ENCODE measurements around the gene MYL10.

Gene MYL10

DNA sequence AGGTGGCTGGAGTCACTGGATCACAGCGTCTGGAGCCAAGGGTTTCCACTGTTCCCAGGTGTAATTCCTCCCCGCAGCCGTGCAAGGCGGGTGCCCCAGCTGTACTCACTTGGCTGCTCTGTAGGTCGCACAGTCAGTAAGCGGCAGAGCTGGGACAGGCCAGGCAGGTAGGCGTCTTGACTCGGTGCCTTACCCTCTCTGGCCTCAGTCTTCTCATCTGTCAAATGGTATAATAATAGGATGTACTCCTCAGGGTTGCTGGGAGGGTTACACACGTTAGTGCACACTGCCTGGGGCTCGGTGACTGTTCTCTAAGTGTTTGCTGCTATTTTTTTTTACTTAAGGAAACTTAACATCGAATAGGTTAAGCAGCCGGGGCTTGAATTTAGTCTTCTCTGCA lies 27.0 kb downstream of the MYL10 start:
- in situ Hi-C loops (cut with HindIII; ENCODE audit: low sequenced_read_pairs), result no loop called here
- no peak for DNase-seq (ENCODE audit: low read depth, low spot score)
- H3K4me3 ChIP-seq (ENCODE audit: low read depth, low read length), result no peak overlapping the region
- TF ChIP-seq CTCF (IDR thresholded peaks at IDR 0.05; ENCODE audit: low read depth, low read length), result no peak

DNA sequence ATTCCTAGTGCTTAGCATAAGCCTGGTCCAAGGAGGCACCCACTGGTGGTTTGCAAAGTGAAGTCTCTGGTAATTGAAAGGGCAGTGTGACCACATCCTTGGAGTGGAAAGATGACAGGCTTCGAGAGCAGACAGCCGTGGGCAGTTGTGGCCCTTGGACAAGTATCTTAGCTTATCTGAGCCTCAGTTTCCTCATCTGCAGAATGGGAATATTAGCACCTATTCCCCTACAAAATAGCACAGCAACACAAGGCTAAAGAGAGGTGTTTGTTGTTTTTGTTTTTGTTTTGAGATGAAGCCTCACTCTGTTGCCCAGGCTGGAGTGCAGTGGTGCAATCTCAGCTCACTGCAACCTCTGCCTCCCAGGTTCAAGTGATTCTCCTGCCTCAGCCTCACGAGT lies 29.3 kb downstream of the MYL10 start:
- no peak overlapping the region for H3K4me3 ChIP-seq (ENCODE audit: low read depth, low read length)
- DNase-seq (ENCODE audit: low read depth, low spot score), result no peak
- in situ Hi-C loops (cut with HindIII; ENCODE audit: low sequenced_read_pairs), result no loop called here
- TF ChIP-seq CTCF (IDR thresholded peaks at IDR 0.05; ENCODE audit: low read depth, low read length), result no peak

GRCh38 chr7:101598986-101599771 lies 29.9 kb downstream of the MYL10 start:
- in situ Hi-C loops (cut with HindIII; ENCODE audit: low sequenced_read_pairs), result no loop called here
- no peak for TF ChIP-seq CTCF (IDR thresholded peaks at IDR 0.05; ENCODE audit: low read depth, low read length)
- DNase-seq (ENCODE audit: low read depth, low spot score), result no peak
- no peak overlapping the region for H3K4me3 ChIP-seq (ENCODE audit: low read depth, low read length)

DNA sequence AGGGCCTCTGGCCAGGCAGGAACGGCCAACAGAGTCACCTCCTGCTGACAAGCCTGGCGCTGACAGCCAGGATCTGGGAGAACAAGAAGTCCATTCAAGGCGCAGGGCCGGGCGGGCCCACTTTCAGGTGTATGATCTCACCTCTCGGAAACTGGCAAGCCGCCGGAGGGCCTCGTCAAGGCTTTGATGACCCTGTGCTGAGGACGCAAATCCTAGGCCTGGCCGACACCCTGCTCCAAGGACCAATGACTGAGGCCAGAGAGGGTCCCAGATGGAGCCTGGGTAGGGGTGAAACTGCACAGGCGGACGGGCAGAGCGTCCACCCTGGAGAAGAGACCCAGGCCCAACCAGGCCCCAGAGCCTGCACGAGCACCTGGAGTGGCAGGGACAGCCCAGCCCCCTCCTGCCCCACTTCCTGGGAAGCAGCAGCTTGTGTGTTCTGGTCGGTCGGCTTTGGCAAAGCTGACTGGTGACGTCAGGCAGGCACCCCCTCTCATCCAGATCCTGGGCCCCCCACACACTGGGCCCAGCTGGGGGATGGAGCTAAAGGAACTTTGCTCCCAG lies 30.6 kb downstream of the MYL10 start:
- TF ChIP-seq CTCF (IDR thresholded peaks at IDR 0.05; ENCODE audit: low read depth, low read length), result no peak
- in situ Hi-C loops (cut with HindIII; ENCODE audit: low sequenced_read_pairs), result no loop called here
- no peak for DNase-seq (ENCODE audit: low read depth, low spot score)
- no peak overlapping the region for H3K4me3 ChIP-seq (ENCODE audit: low read depth, low read length)

DNA sequence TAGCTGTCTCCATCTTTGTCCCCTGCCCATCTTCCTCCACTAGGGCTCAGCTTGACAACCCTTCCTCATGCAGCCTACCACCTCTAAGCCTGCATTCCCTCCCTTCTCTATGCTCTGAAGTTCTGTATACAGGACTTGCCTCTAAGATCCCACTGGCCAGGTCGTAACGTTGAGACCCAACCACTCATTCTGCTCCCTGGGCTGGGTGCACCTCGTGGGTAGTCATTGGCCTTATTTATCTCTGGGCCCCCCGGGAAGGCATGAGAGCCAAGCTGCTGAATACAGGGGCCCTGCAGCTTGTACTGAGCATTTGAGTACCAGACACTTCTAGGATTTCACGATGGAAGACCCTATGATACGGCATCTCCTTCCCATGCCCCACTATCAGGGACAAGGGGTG lies 31.2 kb downstream of the MYL10 start:
- in situ Hi-C loops (cut with HindIII; ENCODE audit: low sequenced_read_pairs), result no loop called here
- no peak for TF ChIP-seq CTCF (IDR thresholded peaks at IDR 0.05; ENCODE audit: low read depth, low read length)
- no peak for DNase-seq (ENCODE audit: low read depth, low spot score)
- no peak overlapping the region for H3K4me3 ChIP-seq (ENCODE audit: low read depth, low read length)

DNA sequence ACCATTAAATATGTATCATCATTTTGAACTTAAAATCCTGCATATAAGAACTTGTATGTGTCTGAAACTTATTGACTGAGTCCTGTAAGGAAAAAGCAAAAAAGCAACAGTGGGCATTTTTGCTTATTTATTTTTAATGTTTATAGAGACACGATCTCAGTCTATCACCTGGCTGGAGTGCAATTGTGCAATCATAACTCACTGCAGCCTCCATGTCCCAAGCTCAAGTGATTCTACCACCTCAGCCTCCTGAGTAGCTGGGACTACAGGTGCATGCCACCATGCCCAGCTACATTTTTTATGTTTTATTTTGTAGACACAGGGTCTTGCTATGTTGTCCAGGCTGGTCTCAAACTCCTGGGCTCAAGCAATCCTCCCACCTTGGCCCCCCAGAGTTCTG lies 32.2 kb downstream of the MYL10 start:
- in situ Hi-C loops (cut with HindIII; ENCODE audit: low sequenced_read_pairs), result no loop called here
- DNase-seq (ENCODE audit: low read depth, low spot score), result no peak
- H3K4me3 ChIP-seq (ENCODE audit: low read depth, low read length), result no peak overlapping the region
- TF ChIP-seq CTCF (IDR thresholded peaks at IDR 0.05; ENCODE audit: low read depth, low read length), result no peak

Measured in astrocyte of the spinal cord (primary cell).